Panc1 (cell line): ENCODE measurements around the gene MTG1.

Source experiments
- REST ChIP-seq, 2 experiments: IDR thresholded peaks; 2 replicates each; pipeline ENCODE4 v1.6.1; 2011 to 2012; ENCODE audit warnings: low read depth in 2 of 2, control low read depth in 1 of 2, low read length in 1 of 2, mild to moderate bottlenecking in 1 of 2, moderate library complexity in 1 of 2; ENCODE audit not compliant: insufficient read depth in 1 of 2
- SIN3A ChIP-seq: IDR thresholded peaks from 2 replicates; pipeline ENCODE4 v1.6.1; 2012; ENCODE audit warnings: low read depth, mild to moderate bottlenecking, low read length, moderate library complexity, borderline replicate concordance; ENCODE audit not compliant: insufficient read depth
- TF ChIP-seq, protein P1 (sequence below): fragments of 450-650 bp; IDR thresholded peaks from 2 replicates; pipeline ENCODE4 v1.5.1; 2017; ENCODE audit warnings: mild to moderate bottlenecking

DNA sequence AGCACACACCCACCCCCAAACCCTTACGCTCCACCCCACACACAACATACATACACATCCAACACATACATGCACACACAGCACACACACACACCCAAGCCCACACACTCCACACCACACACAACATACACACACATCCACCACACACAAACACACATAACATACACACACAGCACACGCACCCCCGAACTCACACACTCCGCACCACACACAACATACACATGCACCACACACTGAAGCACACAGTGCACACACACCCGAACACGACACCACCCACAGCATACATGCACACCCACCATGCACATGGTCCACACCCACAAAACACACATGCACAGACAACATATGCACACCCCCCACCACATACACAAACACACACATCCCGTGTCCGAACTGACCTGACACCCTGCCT, 44.8 kb upstream of the MTG1 start:
- no peak for TF ChIP-seq REST (IDR thresholded peaks at IDR 0.05; ENCODE audit: insufficient read depth in 1 of 2, low read depth in 2 of 2, low read length in 1 of 2)
- TF ChIP-seq, protein P1, sequence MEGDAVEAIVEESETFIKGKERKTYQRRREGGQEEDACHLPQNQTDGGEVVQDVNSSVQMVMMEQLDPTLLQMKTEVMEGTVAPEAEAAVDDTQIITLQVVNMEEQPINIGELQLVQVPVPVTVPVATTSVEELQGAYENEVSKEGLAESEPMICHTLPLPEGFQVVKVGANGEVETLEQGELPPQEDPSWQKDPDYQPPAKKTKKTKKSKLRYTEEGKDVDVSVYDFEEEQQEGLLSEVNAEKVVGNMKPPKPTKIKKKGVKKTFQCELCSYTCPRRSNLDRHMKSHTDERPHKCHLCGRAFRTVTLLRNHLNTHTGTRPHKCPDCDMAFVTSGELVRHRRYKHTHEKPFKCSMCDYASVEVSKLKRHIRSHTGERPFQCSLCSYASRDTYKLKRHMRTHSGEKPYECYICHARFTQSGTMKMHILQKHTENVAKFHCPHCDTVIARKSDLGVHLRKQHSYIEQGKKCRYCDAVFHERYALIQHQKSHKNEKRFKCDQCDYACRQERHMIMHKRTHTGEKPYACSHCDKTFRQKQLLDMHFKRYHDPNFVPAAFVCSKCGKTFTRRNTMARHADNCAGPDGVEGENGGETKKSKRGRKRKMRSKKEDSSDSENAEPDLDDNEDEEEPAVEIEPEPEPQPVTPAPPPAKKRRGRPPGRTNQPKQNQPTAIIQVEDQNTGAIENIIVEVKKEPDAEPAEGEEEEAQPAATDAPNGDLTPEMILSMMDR, result no peak
- no peak for TF ChIP-seq SIN3A
